ENCODE data around the gene SSC4D. TPM values are rescaled to one million over a fixed set of nuclear protein-coding genes. Genes with fewer than 3 reads are reported as not detected.
"Not testable (repeated sequence)": the region's sequence is repeated elsewhere in the genome, so short reads cannot be mapped to it uniquely, and the experiment has no call there.

Gene SSC4D
- total and polyA plus RNA-seq, 2 experiments from 2014 or later = 13.3 to 33.5 TPM

DNA sequence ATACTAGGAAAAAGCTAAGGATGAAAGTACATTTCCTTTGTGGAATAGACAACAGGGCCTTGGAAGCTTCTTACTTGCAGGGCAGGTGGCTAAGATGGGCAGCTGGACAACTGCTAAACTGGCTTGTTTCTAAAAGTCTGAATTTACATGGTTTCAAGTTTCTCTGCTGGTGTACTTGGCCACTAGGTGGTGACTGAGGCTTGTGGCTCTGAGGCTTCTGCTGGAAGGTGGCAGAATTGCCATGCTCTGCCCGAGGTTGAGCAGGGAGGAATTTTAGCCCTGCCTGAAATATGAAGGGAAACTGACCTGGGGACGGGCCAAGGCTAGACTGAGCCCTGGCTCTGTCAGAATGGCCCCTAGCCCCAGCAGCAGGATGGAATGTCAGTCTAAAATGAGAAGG lies 28.4 kb upstream of the SSC4D start:
- H3K27ac ChIP-seq; H3K27me3 ChIP-seq; H3K36me3 ChIP-seq; H3K9me3 ChIP-seq (ENCODE audit: low read depth); H3K4me1 ChIP-seq (ENCODE audit: low read depth); H3K4me3 ChIP-seq: not testable (repeated sequence)
- TF ChIP-seq, protein P1, sequence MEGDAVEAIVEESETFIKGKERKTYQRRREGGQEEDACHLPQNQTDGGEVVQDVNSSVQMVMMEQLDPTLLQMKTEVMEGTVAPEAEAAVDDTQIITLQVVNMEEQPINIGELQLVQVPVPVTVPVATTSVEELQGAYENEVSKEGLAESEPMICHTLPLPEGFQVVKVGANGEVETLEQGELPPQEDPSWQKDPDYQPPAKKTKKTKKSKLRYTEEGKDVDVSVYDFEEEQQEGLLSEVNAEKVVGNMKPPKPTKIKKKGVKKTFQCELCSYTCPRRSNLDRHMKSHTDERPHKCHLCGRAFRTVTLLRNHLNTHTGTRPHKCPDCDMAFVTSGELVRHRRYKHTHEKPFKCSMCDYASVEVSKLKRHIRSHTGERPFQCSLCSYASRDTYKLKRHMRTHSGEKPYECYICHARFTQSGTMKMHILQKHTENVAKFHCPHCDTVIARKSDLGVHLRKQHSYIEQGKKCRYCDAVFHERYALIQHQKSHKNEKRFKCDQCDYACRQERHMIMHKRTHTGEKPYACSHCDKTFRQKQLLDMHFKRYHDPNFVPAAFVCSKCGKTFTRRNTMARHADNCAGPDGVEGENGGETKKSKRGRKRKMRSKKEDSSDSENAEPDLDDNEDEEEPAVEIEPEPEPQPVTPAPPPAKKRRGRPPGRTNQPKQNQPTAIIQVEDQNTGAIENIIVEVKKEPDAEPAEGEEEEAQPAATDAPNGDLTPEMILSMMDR (IDR thresholded peaks at IDR 0.05; ENCODE audit: low read depth, low read length) = peak; percentile 54
- peak; percentile 78 to 83 for DNase-seq (ENCODE audit: low read depth in 1 of 2, low spot score in 1 of 2)

DNA sequence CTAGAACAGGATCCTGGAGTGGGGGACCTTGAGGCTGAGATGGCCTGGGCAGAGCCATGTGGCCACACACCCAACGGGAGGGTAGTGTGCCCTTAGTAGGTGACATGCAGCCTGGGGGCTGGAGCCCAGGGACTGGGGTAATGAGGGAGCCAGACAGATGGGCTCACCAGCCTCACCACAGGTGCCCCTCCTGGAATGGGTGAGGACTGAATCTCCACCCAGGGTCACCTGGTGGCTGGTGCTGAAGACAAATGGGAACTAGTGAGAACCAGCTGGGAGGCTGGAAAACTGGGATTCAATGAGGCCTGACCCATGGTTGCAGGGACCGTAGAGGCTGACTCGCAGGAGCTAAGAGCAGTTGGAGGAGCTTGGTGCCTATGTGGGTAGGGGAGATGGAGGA lies 21.3 kb upstream of the SSC4D start:
- DNase-seq (ENCODE audit: low read depth in 1 of 2, low spot score in 1 of 2) = no peak
- TF ChIP-seq, protein P1 (IDR thresholded peaks at IDR 0.05; ENCODE audit: low read depth, low read length) = no peak
- no peaks in the 10 kb centered on the region for H3K9me3 ChIP-seq (ENCODE audit: low read depth)
- H3K27me3 ChIP-seq = no peaks in the 10 kb centered on the region
- H3K4me3 ChIP-seq = no peak overlapping the region
- H3K4me1 ChIP-seq (ENCODE audit: low read depth) = no peaks in the 10 kb centered on the region
- no peak overlapping the region for H3K27ac ChIP-seq
- H3K36me3 ChIP-seq = no peaks in the 10 kb centered on the region

DNA sequence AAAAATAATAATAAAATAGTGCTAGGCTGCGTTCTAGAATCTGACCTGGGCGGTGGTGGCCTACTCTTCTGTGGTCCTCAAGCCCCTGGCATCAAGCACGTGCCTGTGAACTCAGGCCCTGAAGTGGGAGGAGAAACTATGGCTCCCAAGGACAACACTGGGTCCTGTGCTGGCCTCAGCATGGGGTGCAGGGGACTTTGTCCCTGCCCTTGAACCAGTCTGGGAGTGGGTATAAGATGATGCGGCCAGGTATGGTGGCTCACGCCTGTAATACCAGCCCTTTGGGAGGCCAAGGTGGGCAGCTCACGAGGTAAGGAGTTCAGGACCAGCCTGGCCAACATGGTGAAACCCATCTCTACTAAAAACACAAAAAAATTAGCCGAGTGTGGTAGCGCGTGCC lies 20.7 kb upstream of the SSC4D start:
- no peaks in the 10 kb centered on the region for H3K9me3 ChIP-seq (ENCODE audit: low read depth)
- no peaks in the 10 kb centered on the region for H3K27me3 ChIP-seq
- no peaks in the 10 kb centered on the region for H3K4me1 ChIP-seq (ENCODE audit: low read depth)
- no peak overlapping the region for H3K4me3 ChIP-seq
- TF ChIP-seq, protein P1 (IDR thresholded peaks at IDR 0.05; ENCODE audit: low read depth, low read length) = no peak
- no peak overlapping the region for H3K27ac ChIP-seq
- no peaks in the 10 kb centered on the region for H3K36me3 ChIP-seq
- DNase-seq (ENCODE audit: low read depth in 1 of 2, low spot score in 1 of 2) = no peak

DNA sequence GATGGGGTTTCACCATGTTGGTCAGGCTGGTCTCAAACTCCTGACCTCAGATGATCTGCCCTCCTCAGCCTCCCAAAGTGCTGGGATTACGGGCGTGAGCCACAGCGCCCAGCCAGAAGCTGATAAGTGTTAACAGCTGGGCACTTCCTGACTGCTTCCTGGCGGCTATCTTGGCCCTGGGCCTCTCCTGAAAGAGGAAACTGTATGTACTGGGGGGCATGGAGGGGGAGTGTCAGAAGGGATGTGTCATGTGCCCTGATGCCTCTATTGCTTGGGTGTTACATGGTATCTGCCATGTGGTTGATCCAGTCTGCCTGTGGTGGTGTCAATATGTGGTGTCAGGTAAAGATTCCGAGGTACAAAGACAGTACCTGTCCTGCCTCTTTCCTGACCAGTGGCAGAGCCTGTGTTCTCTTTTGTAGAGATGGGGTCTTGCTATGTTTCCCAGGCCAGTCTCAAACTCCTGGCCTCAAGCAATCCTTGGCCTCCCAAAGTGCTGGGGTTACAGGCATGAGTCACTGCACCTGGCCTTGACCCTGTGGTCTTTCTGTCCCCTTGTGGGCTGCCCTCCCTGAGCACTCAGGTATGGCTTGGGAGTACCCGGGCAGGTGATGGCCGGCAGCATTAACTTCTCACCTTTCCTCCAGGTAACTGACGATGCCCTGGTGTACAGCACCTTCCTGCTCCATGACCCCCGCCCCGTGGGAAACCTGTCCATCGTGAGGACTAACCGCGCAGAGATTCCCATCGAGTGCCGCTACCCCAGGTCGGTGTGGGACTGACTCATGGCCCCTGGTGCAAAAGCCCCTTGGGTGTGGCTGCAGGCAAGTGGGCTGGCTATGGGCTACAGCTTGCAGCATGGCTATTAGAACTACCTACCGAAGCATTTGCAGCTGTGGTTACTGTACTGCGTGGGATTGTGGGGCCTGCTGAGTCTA lies 19.6 kb upstream of the SSC4D start:
- TF ChIP-seq, protein P1 (IDR thresholded peaks at IDR 0.05; ENCODE audit: low read depth, low read length) = no peak

DNA sequence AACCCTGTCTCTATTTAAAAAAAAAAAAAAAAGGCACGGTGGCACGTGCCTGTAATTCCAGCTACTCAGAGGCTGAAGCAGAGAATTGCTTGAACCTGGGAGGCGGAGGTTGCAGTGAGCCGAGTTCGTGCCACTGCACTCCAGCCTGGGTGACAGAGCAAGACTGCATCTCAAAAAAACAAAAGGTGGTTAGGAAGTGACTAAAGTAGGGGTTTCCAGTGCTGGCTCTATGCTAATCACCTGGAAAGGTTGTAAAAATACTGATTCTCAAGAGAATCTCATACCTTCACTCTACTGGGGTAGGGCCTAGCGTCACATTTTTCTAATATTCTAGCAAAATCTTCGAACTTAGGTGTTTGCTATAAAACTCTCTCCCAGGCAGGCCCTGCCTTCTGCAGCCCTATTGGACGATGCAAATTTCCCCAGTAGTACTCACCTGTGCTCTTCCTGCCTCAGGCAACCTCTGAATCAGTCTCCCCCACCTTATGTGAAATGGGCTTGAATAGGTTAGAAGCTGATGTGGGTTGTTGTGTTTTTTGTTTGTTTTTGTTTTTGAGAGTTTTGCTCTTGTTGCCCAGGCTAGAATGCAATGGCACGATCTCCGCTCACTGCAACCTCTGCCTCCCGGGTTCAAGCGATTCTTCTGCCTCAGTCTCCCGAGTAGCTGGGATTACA lies 18.8 kb upstream of the SSC4D start:
- Histone ChIP-seq H3K4me3 (no peak overlapping the region), H3K27me3 (no peaks in the 10 kb centered on the region), H3K4me1 (ENCODE audit: low read depth) (no peaks in the 10 kb centered on the region), H3K36me3 (no peaks in the 10 kb centered on the region), H3K9me3 (ENCODE audit: low read depth) (no peaks in the 10 kb centered on the region), H3K27ac (no peak overlapping the region)
- TF ChIP-seq, protein P1 (IDR thresholded peaks at IDR 0.05; ENCODE audit: low read depth, low read length) = no peak
- no peak for DNase-seq (ENCODE audit: low read depth in 1 of 2, low spot score in 1 of 2)

More for the DNA sequence above, 19.6 kb upstream of the SSC4D start:
- H3K9me3 ChIP-seq (ENCODE audit: low read depth) = no peaks in the 10 kb centered on the region
- H3K4me3 ChIP-seq = no peak overlapping the region
- no peaks in the 10 kb centered on the region for H3K36me3 ChIP-seq
- no peaks in the 10 kb centered on the region for H3K4me1 ChIP-seq (ENCODE audit: low read depth)
- no peak overlapping the region for H3K27ac ChIP-seq
- peak in 1 of 2 donors; percentile 63 for DNase-seq (ENCODE audit: low read depth in 1 of 2, low spot score in 1 of 2)
- no peaks in the 10 kb centered on the region for H3K27me3 ChIP-seq
